HEK293 (cell line): ENCODE measurements around the gene HES7.
A peak's percentile ranks its signal among the peaks of the same experiment; 100 is the strongest.

Experiments
- EGR2 ChIP-seq: fragments of 450-650 bp; formaldehyde crosslinking; IDR thresholded peaks from 2 replicates; pipeline ENCODE4 v1.5.1; 2016; ENCODE audit warnings: low read depth, missing biosample characterization, missing genetic modification characterization
- GLIS2 ChIP-seq: fragments of 450-650 bp; formaldehyde crosslinking; IDR thresholded peaks from 2 replicates; pipeline ENCODE4 v1.5.1; 2016; ENCODE audit warnings: missing biosample characterization, missing genetic modification characterization
- IKZF3 ChIP-seq: fragments of 450-650 bp; IDR thresholded peaks from 2 replicates; pipeline ENCODE4 v1.5.0; 2018; ENCODE audit warnings: missing biosample characterization, mild to moderate bottlenecking, missing genetic modification characterization, moderate library complexity
- KLF10 ChIP-seq: fragments of 450-650 bp; IDR thresholded peaks from 2 replicates; pipeline ENCODE4 v1.5.1; 2018; ENCODE audit warnings: missing biosample characterization, mild to moderate bottlenecking, missing genetic modification characterization
- OVOL3 ChIP-seq: fragments of 450-650 bp; formaldehyde crosslinking; IDR thresholded peaks from 2 replicates; pipeline ENCODE4 v1.5.1; 2016; ENCODE audit warnings: missing biosample characterization, missing genetic modification characterization
- PATZ1 ChIP-seq: fragments of 450-650 bp; formaldehyde crosslinking; IDR thresholded peaks from 2 replicates; pipeline ENCODE4 v1.5.1; 2016; ENCODE audit warnings: missing biosample characterization, missing genetic modification characterization
- PRDM4 ChIP-seq: fragments of 450-650 bp; formaldehyde crosslinking; IDR thresholded peaks from 2 replicates; pipeline ENCODE4 v1.5.1; 2017; ENCODE audit warnings: missing biosample characterization, missing genetic modification characterization
- REST ChIP-seq: fragments of 450-650 bp; formaldehyde crosslinking; IDR thresholded peaks from 2 replicates; pipeline ENCODE4 v1.5.1; 2016; ENCODE audit warnings: missing biosample characterization, missing genetic modification characterization
- SALL2 ChIP-seq: fragments of 450-650 bp; formaldehyde crosslinking; IDR thresholded peaks from 2 replicates; pipeline ENCODE4 v1.5.0; 2017; ENCODE audit warnings: missing biosample characterization, mild to moderate bottlenecking, missing genetic modification characterization, borderline replicate concordance
- SCRT2 ChIP-seq: fragments of 450-650 bp; formaldehyde crosslinking; IDR thresholded peaks from 2 replicates; pipeline ENCODE4 v1.5.1; 2016; ENCODE audit warnings: missing biosample characterization, missing genetic modification characterization
- TRIM28 ChIP-seq: IDR thresholded peaks from 2 replicates; pipeline ENCODE4 v1.6.1; 2011; ENCODE audit warnings: low read length, control low read depth, borderline replicate concordance
- ZBTB17 ChIP-seq: fragments of 450-650 bp; formaldehyde crosslinking; IDR thresholded peaks from 2 replicates; pipeline ENCODE4 v1.5.1; 2016; ENCODE audit warnings: missing biosample characterization, missing genetic modification characterization
- ZBTB20 ChIP-seq: fragments of 450-650 bp; formaldehyde crosslinking; IDR thresholded peaks from 2 replicates; pipeline ENCODE4 v1.5.1; 2016; ENCODE audit warnings: missing biosample characterization, missing genetic modification characterization
- ZBTB21 ChIP-seq: fragments of 450-650 bp; formaldehyde crosslinking; IDR thresholded peaks from 2 replicates; pipeline ENCODE4 v1.5.1; 2017; ENCODE audit warnings: missing biosample characterization, missing genetic modification characterization
- ZFHX2 ChIP-seq: fragments of 450-650 bp; formaldehyde crosslinking; conservative IDR thresholded peaks from 2 replicates; pipeline ENCODE4 v1.5.1; 2016; ENCODE audit warnings: missing biosample characterization, missing genetic modification characterization
- ZNF175 ChIP-seq: fragments of 450-650 bp; formaldehyde crosslinking; IDR thresholded peaks from 2 replicates; pipeline ENCODE4 v1.5.1; 2016; ENCODE audit warnings: missing biosample characterization, missing genetic modification characterization
- ZNF24 ChIP-seq: fragments of 450-650 bp; formaldehyde crosslinking; IDR thresholded peaks from 2 replicates; pipeline ENCODE4 v1.5.1; 2016; ENCODE audit warnings: missing biosample characterization, missing genetic modification characterization
- ZNF280D ChIP-seq: fragments of 450-650 bp; formaldehyde crosslinking; IDR thresholded peaks from 2 replicates; pipeline ENCODE4 v1.5.1; 2016; ENCODE audit warnings: missing biosample characterization, missing genetic modification characterization
- ZNF341 ChIP-seq: fragments of 450-650 bp; formaldehyde crosslinking; IDR thresholded peaks from 2 replicates; pipeline ENCODE4; 2016; ENCODE audit warnings: low read depth, missing biosample characterization, missing genetic modification characterization
- ZNF558 ChIP-seq: fragments of 450-650 bp; formaldehyde crosslinking; IDR thresholded peaks from 2 replicates; pipeline ENCODE4 v1.5.1; 2016; ENCODE audit warnings: missing biosample characterization, missing genetic modification characterization
- ZNF610 ChIP-seq: fragments of 450-650 bp; formaldehyde crosslinking; IDR thresholded peaks from 2 replicates; pipeline ENCODE4 v1.5.1; 2016; ENCODE audit warnings: missing biosample characterization, missing genetic modification characterization, borderline replicate concordance
- ZNF654 ChIP-seq: fragments of 450-650 bp; formaldehyde crosslinking; IDR thresholded peaks from 2 replicates; pipeline ENCODE4 v1.5.1; 2016; ENCODE audit warnings: low read depth, missing biosample characterization, missing genetic modification characterization
- ZNF664 ChIP-seq: fragments of 450-650 bp; formaldehyde crosslinking; IDR thresholded peaks from 2 replicates; pipeline ENCODE4 v1.5.1; 2016; ENCODE audit warnings: missing biosample characterization, missing genetic modification characterization
- ZNF677 ChIP-seq: fragments of 450-650 bp; IDR thresholded peaks from 2 replicates; pipeline ENCODE4 v1.5.0; 2018; ENCODE audit warnings: missing biosample characterization, mild to moderate bottlenecking, missing genetic modification characterization, moderate library complexity
- ZNF692 ChIP-seq: fragments of 450-650 bp; formaldehyde crosslinking; IDR thresholded peaks from 2 replicates; pipeline ENCODE4 v1.5.1; 2016; ENCODE audit warnings: missing biosample characterization, missing genetic modification characterization
- ZNF830 ChIP-seq: fragments of 450-650 bp; IDR thresholded peaks from 2 replicates; pipeline ENCODE4 v1.5.0; 2018; ENCODE audit warnings: missing biosample characterization, missing genetic modification characterization, low read depth, mild to moderate bottlenecking, moderate library complexity

HES7 gene

GRCh38 chr17:8153525-8153956, 29.6 kb upstream of the HES7 start (continued):
- TF ChIP-seq ZNF692 (no peak), ZNF24 (no peak), ZNF610 (tag by site-specific recombination) (no peak), ZBTB21 (tag by site-specific recombination) (no peak), ZNF280D (tag by site-specific recombination) (no peak), ZBTB17 (peak; percentile 89), ZNF175 (tag by site-specific recombination) (no peak), SCRT2 (tag by site-specific recombination) (no peak), PATZ1 (peak; percentile 89), SALL2 (tag by site-specific recombination) (no peak), KLF10 (tag by site-specific recombination) (peak; percentile 88), ZNF341 (tag by site-specific recombination) (no peak), ZNF677 (tag by site-specific recombination) (no peak), EGR2 (tag by site-specific recombination) (peak; percentile 45; the same call in 1 of the 2 replicates), ZFHX2 (tag by site-specific recombination) (peak; percentile 60), TRIM28 (no peak), ZNF654 (no peak), IKZF3 (peak; percentile 63), ZNF830 (tag by site-specific recombination) (no peak), ZNF558 (0 out of 2 replicates have a peak, but pooled peaks have one; percentile 29), ZBTB20 (tag by site-specific recombination) (peak; percentile 48; the same call in 1 of the 2 replicates), GLIS2 (peak; percentile 16; the same call in 1 of the 2 replicates), REST (tag by site-specific recombination) (no peak), PRDM4 (tag by site-specific recombination) (peak; percentile 22; the same call in 1 of the 2 replicates), ZNF664 (tag by site-specific recombination) (peak; percentile 42), OVOL3 (no peak)
